Measurements from ENCODE around the gene BRCA2.

- TF ChIP-seq EZH2 (IDR thresholded peaks at IDR 0.05; ENCODE audit: low read depth): no peak
- TF ChIP-seq, protein P1, sequence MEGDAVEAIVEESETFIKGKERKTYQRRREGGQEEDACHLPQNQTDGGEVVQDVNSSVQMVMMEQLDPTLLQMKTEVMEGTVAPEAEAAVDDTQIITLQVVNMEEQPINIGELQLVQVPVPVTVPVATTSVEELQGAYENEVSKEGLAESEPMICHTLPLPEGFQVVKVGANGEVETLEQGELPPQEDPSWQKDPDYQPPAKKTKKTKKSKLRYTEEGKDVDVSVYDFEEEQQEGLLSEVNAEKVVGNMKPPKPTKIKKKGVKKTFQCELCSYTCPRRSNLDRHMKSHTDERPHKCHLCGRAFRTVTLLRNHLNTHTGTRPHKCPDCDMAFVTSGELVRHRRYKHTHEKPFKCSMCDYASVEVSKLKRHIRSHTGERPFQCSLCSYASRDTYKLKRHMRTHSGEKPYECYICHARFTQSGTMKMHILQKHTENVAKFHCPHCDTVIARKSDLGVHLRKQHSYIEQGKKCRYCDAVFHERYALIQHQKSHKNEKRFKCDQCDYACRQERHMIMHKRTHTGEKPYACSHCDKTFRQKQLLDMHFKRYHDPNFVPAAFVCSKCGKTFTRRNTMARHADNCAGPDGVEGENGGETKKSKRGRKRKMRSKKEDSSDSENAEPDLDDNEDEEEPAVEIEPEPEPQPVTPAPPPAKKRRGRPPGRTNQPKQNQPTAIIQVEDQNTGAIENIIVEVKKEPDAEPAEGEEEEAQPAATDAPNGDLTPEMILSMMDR (conservative IDR thresholded peaks at IDR 0.05): no peak
Measured at GRCh38 chr13:32391101-32391619, 75.9 kb downstream of the BRCA2 start.
